ENCODE data around the gene LYZL1.
A peak's percentile ranks its signal among the peaks of the same experiment; 100 is the strongest.
"Not testable (repeated sequence)": the region's sequence is repeated elsewhere in the genome, so short reads cannot be mapped to it uniquely, and the experiment has no call there.

Gene LYZL1

DNA sequence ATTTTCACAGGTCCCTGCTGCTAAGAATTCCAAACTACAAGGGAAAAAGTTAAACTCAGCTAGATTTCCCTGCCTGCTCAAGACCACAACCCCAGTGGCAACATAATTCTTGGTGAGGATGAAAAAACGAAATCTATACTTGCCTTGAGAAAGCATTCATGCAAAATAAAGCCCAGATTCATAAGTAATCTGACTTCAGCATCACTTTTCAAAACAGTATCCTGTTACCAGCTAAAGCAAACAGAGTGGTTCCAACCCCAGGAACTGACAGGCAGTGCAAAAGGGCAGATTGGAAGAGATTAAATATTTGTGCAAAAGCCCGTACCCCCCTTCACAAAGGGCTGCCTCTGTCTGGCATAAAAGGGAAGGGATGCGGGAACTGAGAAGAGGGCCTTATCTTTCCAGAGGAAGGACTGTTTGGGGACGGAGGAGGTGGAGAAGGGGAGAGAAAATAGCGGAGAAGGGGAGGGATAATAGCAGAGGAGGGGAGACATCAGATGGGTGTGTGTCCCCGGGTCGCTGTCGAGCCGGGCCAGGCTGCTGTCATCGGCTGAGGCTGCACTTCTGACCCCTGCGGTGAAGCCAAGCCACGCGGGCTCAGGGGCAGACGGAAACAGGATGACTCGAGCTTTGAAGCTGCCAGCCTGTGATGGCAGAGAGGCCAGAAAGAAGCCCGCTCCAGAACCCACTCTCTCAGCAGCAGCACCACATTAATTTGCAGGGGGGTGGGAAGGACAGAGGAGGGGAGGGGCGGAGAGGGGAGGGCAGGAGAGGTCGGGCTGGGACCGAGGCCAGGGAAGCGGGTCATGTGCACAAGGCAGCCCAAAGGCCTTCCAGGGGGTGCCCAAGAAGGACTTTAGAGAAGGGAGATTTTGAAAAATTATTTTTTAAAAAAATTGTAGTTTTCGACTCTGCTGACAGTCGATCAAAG, 29.5 kb downstream of the LYZL1 start:
- H3K27me3 ChIP-seq (ENCODE audit: insufficient read depth, low read length); H3K9me3 ChIP-seq (ENCODE audit: low read length); H3K4me3 ChIP-seq (ENCODE audit: low read length); H3K36me3 ChIP-seq (ENCODE audit: insufficient read depth, low read length): not testable (repeated sequence)
- H2AFZ ChIP-seq (ENCODE audit: low read depth, low read length), result peak overlapping the region; percentile 54
- peaks cover 11% of the 10 kb centered on the region for H3K4me1 ChIP-seq (ENCODE audit: insufficient read depth, low read length)

DNA sequence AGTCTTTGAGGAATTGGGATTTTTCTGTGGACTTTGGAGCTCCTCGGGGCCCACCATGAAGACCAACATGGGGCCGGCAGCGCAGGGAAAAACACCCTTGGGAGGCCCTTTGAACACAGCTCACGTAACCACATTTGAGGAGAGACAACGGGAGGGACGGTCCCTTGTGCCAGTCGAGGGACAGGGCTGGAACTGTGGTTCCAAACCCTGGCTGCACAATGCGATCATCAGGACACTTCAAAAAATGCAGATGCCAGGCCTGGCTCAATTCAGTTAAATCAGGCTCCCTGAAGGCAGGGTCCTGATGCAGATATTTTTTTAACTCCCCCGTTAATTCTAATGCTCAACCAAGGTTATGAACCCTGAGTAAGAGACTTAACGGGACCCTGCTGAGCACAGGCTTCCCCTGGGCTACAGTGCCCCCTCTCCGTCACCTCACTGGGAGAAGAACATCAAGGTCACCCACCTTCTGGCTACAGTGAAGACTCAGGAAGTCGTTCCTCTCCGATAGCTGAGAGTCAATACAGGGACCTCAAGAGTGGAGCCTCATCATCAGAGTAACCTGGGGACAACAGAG, 30.4 kb downstream of the LYZL1 start:
- peaks cover 8% of the 10 kb centered on the region for H3K27me3 ChIP-seq (ENCODE audit: insufficient read depth, low read length)
- H3K9me3 ChIP-seq (ENCODE audit: low read length), result no peaks in the 10 kb centered on the region
- peaks cover 11% of the 10 kb centered on the region for H3K4me1 ChIP-seq (ENCODE audit: insufficient read depth, low read length)
- H3K4me3 ChIP-seq (ENCODE audit: low read length), result no peak overlapping the region
- H2AFZ ChIP-seq (ENCODE audit: low read depth, low read length), result no peak overlapping the region
- no peaks in the 10 kb centered on the region for H3K36me3 ChIP-seq (ENCODE audit: insufficient read depth, low read length)

DNA sequence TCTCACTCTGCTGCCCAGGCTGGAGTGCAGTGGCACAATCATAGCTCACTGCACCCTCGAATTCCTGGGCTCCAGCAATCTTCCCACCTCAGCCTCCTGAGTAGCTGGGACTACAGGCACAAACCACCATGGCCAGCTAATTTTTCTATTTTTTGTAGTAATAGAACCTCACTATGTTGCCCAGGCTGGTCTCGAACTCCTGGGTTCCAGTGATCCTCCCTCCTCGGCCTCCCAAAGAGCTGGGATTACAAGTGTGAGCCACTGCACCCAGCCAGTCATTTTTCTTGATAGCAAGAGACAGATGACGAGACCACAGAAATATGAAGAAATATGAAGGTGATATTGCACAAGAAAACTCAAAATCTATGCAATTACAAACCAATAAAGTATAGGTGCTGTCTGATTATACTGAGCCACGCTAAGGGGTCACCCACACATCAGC, 31.8 kb downstream of the LYZL1 start:
- H3K4me3 ChIP-seq (ENCODE audit: low read length); H2AFZ ChIP-seq (ENCODE audit: low read depth, low read length); H3K9me3 ChIP-seq (ENCODE audit: low read length); H3K27me3 ChIP-seq (ENCODE audit: insufficient read depth, low read length); H3K36me3 ChIP-seq (ENCODE audit: insufficient read depth, low read length): not testable (repeated sequence)
- peaks cover 11% of the 10 kb centered on the region for H3K4me1 ChIP-seq (ENCODE audit: insufficient read depth, low read length)

DNA sequence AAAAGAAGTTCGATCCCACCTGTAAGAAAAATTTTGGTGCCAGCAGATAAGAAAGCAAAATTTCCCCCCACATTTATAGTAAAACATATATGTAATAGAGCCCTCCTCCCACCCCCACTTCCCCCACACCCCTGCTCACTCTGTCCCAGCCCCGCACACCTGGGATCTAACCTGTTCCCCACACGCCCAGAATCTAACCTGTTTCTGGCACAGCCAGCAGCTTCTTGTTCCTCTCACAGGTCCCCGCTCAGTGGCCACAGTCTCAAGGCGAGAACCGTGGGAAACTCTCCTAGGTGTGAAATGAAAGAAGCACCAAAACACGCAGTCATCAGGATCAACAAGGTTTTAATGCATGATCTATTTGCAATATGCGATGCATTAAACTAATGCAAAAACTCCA, 32.8 kb downstream of the LYZL1 start:
- Histone ChIP-seq H3K9me3 (ENCODE audit: low read length) (no peaks in the 10 kb centered on the region), H3K36me3 (ENCODE audit: insufficient read depth, low read length) (no peaks in the 10 kb centered on the region), H3K4me3 (ENCODE audit: low read length) (no peak overlapping the region), H2AFZ (ENCODE audit: low read depth, low read length) (no peak overlapping the region), H3K4me1 (ENCODE audit: insufficient read depth, low read length) (peaks cover 11% of the 10 kb centered on the region), H3K27me3 (ENCODE audit: insufficient read depth, low read length) (peaks cover 6% of the 10 kb centered on the region)

DNA sequence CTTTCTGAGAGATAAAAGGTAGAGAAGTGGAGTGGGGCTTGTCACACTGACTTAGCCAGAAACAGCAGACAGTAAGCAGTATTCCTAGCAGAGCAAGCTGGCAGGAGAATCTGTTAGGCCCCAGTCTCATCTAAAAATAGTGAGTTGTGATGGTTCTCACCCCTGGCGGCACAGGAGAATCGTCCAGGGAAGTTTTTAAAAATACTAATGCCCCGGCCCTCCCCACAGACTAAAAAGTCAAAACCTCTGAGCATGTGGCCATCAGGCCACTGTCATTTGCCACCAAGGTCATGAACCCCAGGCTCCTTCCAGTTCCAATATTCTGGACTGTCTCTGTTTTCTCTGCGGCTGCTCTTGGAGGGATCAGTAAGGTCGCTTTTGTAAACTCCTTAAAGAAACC, 34.0 kb downstream of the LYZL1 start:
- Histone ChIP-seq H3K9me3 (ENCODE audit: low read length) (no peaks in the 10 kb centered on the region), H3K36me3 (ENCODE audit: insufficient read depth, low read length) (no peaks in the 10 kb centered on the region), H3K4me3 (ENCODE audit: low read length) (no peak overlapping the region), H3K27me3 (ENCODE audit: insufficient read depth, low read length) (peaks cover 4% of the 10 kb centered on the region), H2AFZ (ENCODE audit: low read depth, low read length) (no peak overlapping the region), H3K4me1 (ENCODE audit: insufficient read depth, low read length) (peaks cover 11% of the 10 kb centered on the region)

DNA sequence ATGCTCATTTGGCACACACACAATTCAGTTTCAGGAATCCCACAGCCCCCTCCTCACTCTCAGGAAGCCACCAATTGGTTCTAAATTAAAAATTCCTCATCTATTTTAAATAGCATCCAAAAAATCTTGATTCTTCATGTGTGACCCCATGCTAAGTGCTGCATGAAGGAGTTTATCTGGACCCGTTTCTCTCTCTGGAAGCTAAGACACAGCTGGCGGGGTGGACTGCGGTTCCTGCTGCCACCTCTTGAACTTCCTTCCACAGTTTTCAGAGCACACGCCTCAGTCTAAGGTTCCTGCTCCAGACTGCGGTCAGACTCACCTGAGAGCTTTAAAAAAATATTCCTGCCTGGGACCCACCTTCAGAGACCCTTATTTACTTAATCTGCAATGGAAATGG, 34.5 kb downstream of the LYZL1 start:
- H3K9me3 ChIP-seq (ENCODE audit: low read length), result no peaks in the 10 kb centered on the region
- no peak overlapping the region for H3K4me3 ChIP-seq (ENCODE audit: low read length)
- H3K4me1 ChIP-seq (ENCODE audit: insufficient read depth, low read length), result peaks cover 6% of the 10 kb centered on the region
- H3K27me3 ChIP-seq (ENCODE audit: insufficient read depth, low read length), result peaks cover 4% of the 10 kb centered on the region
- H2AFZ ChIP-seq (ENCODE audit: low read depth, low read length), result no peak overlapping the region
- no peaks in the 10 kb centered on the region for H3K36me3 ChIP-seq (ENCODE audit: insufficient read depth, low read length)

DNA sequence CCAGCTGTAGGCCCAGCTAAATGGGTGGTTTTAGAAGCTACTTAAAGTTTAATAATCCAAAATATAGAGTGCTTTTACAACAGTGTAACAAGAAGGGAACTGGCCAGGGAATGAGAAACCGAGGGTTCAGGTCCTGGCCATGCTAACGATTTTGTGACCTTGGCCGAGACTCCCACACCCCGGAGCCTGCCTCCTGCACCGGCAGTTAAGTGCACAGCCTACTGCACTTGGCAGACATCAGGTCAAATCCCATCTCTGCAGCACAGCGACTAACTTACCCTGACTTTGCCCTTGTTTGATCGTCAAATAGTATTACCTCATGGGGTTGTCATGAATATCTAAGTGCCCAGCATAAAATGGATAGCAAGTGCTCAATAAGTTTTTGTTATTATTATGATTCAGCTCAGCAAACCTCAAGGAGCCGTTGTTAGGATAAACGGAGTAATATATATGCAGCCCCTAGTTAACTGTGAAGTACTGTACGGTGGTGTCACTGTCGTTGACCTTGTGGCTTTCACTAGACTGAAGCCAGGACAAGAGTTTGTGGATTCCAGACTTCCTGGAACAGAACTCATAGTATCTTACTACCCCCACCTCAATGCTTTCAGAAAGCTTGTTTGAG, 35.5 kb downstream of the LYZL1 start:
- Histone ChIP-seq H3K4me1 (ENCODE audit: insufficient read depth, low read length) (no peaks in the 10 kb centered on the region), H3K27me3 (ENCODE audit: insufficient read depth, low read length) (peaks cover 2% of the 10 kb centered on the region), H3K36me3 (ENCODE audit: insufficient read depth, low read length) (no peaks in the 10 kb centered on the region), H3K9me3 (ENCODE audit: low read length) (no peaks in the 10 kb centered on the region), H3K4me3 (ENCODE audit: low read length) (no peak overlapping the region), H2AFZ (ENCODE audit: low read depth, low read length) (no peak overlapping the region)

DNA sequence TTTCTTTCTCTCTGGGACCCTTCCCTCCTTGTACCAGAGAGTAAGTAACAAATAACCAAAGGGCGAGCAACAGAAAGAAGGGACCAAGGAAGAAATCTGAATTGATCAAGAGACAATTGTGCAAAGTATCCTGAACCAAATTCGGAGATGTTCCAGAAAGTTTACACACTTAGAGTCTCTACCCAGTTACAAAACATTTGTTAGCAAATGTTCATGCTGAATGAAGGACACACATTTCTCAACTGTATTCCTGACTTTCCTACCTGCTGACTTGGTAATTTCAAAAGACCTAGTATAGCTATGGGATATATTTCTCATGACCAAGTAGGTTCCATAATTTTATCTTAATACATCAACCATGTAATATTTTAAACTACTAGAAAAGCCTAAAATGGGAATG, 37.4 kb downstream of the LYZL1 start:
- Histone ChIP-seq H3K4me3 (ENCODE audit: low read length) (no peak overlapping the region), H3K4me1 (ENCODE audit: insufficient read depth, low read length) (no peaks in the 10 kb centered on the region), H2AFZ (ENCODE audit: low read depth, low read length) (no peak overlapping the region), H3K27me3 (ENCODE audit: insufficient read depth, low read length) (no peaks in the 10 kb centered on the region), H3K9me3 (ENCODE audit: low read length) (no peaks in the 10 kb centered on the region), H3K36me3 (ENCODE audit: insufficient read depth, low read length) (no peaks in the 10 kb centered on the region)

DNA sequence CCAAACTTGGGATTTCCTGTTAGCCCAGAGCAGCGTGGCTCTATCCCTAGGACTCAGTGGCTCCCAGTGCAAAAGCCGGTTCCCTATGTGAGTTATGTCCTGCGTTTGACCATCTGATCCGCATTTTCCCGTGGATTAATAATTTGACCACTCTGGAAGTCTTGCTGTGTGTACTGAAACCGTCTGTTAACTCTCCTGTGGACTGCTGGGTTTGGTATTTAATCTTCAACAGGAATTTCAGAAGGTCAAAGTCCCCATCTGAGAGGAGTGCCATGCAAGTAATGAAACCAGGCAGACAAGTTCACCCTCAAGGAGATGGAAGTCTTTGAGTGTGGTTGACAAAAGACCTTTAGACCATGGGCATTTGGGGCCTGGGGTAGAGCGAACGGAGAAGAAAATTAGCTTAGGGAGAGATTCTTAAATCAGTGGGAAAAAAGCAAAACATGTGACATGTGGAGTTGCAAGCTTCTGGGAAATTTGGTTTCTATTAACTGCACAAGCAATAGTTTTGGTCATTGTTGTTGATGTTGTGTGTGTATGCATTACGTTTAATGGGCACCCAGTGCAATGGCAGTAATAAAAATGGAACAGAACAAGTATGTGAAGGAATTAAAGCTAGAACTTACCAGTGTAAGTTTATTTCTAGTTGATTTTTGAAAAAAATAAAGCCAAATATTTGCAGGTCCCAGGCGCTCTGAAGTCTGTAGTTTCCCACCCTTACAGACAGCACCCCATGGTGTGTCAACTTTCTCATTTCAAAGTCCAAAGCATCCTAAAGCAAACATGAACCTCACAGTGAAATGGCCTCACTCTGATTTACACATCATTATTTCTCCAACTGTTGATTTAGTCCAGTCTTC, 38.2 kb downstream of the LYZL1 start:
- Histone ChIP-seq H3K36me3 (ENCODE audit: insufficient read depth, low read length) (no peaks in the 10 kb centered on the region), H3K27me3 (ENCODE audit: insufficient read depth, low read length) (no peaks in the 10 kb centered on the region), H3K9me3 (ENCODE audit: low read length) (no peaks in the 10 kb centered on the region), H3K4me1 (ENCODE audit: insufficient read depth, low read length) (no peaks in the 10 kb centered on the region), H2AFZ (ENCODE audit: low read depth, low read length) (no peak overlapping the region), H3K4me3 (ENCODE audit: low read length) (no peak overlapping the region)

DNA sequence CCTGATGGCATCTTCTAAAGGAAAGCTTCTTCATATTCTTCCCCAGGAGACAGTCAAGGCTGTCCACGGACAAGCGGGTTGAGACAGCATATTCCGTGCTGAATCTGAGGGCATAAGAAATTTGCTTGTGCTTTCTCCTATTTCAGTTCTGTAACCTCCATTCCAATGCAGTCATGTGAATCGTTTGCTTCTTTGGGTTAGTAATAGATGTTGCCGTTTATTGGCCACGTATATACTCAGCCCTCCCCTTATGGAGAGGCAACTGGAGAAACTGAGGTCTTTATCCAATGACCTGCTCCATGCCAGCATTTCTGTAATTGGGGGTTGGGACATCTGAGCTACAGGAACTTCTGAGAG, 38.9 kb downstream of the LYZL1 start:
- Histone ChIP-seq H3K4me3 (ENCODE audit: low read length) (no peak overlapping the region), H3K9me3 (ENCODE audit: low read length) (no peaks in the 10 kb centered on the region), H3K27me3 (ENCODE audit: insufficient read depth, low read length) (no peaks in the 10 kb centered on the region), H2AFZ (ENCODE audit: low read depth, low read length) (no peak overlapping the region), H3K36me3 (ENCODE audit: insufficient read depth, low read length) (no peaks in the 10 kb centered on the region), H3K4me1 (ENCODE audit: insufficient read depth, low read length) (no peaks in the 10 kb centered on the region)

DNA sequence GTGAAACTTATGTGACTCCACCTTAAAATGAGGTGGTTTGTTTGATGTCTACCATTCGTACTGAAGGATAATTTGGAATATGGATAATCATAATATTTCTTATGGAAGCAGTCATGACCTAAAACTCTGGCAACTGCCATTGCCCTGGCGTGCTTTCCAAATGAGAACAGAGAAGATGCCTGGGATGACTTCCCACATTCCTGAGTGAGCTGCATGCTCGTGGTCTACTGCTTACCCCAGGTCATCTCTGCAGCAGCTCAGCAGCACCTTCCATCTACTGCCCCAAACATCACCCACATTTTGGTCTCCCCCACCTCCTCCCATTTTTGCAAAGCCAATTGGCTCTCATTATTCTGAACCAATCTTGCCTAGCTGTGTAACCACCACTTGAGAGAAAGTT, 40.1 kb downstream of the LYZL1 start:
- Histone ChIP-seq H2AFZ (ENCODE audit: low read depth, low read length) (no peak overlapping the region), H3K4me1 (ENCODE audit: insufficient read depth, low read length) (no peaks in the 10 kb centered on the region), H3K27me3 (ENCODE audit: insufficient read depth, low read length) (no peaks in the 10 kb centered on the region), H3K36me3 (ENCODE audit: insufficient read depth, low read length) (no peaks in the 10 kb centered on the region), H3K9me3 (ENCODE audit: low read length) (no peaks in the 10 kb centered on the region), H3K4me3 (ENCODE audit: low read length) (no peak overlapping the region)

DNA sequence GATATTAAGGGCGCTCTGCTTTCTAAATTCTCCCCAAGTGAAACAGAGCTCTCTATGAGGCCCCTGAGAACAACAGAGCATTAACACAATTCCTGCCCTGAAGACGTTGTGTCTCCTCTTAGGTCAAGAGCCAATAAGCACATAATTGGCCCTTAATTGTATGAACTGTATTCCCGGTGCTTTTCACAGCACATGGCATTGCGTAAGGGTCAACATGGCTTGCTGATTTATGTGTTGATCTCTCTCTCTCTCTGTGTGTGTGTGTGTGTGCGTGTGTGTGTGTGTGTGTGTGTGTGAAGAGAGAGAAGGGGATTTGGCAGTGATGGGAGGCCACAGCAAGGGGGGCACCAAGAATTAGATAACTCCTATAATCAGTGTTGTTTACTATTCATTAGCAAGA, 40.5 kb downstream of the LYZL1 start:
- no peak overlapping the region for H3K4me3 ChIP-seq (ENCODE audit: low read length)

More for the DNA sequence above, 40.5 kb downstream of the LYZL1 start:
- Histone ChIP-seq H2AFZ (ENCODE audit: low read depth, low read length) (no peak overlapping the region), H3K9me3 (ENCODE audit: low read length) (no peaks in the 10 kb centered on the region), H3K27me3 (ENCODE audit: insufficient read depth, low read length) (no peaks in the 10 kb centered on the region), H3K36me3 (ENCODE audit: insufficient read depth, low read length) (no peaks in the 10 kb centered on the region), H3K4me1 (ENCODE audit: insufficient read depth, low read length) (no peaks in the 10 kb centered on the region)
